ENCODE measurements around the gene SIT1.
A peak's percentile ranks its signal among the peaks of the same experiment; 100 is the strongest.
"Not testable (repeated sequence)": the region's sequence is repeated elsewhere in the genome, so short reads cannot be mapped to it uniquely, and the experiment has no call there.

Gene SIT1

GRCh38 chr9:35616681-35617459, 33.9 kb downstream of the SIT1 start:
- peak overlapping the region; percentile 100 for H3K27ac ChIP-seq (ENCODE audit: low read depth, low read length, poor library complexity, severe bottlenecking)
- peak overlapping the region; percentile 93 for H3K9ac ChIP-seq (ENCODE audit: low read length)
- no peaks in the 10 kb centered on the region for H3K27me3 ChIP-seq (ENCODE audit: insufficient read depth, low read length)
- no peaks in the 10 kb centered on the region for H3K79me2 ChIP-seq (ENCODE audit: insufficient read depth, low read length)
- no peaks in the 10 kb centered on the region for H3K9me3 ChIP-seq (ENCODE audit: low read length)
- peaks cover 15% of the 10 kb centered on the region for H3F3A ChIP-seq (ENCODE audit: insufficient read depth, low read length)
- peak overlapping the region; percentile 74 for H3K4me3 ChIP-seq (ENCODE audit: low read depth, low read length, poor library complexity, severe bottlenecking)
- TF ChIP-seq EZH2 (IDR thresholded peaks at IDR 0.05; ENCODE audit: borderline replicate concordance, low read length) (no peak), CTCF (IDR thresholded peaks at IDR 0.05; ENCODE audit: low read length) (peak; percentile 56; the same call in 1 of the 2 replicates)
- H3K4me1 ChIP-seq (ENCODE audit: insufficient read depth, low read length, severe bottlenecking), result peaks cover 66% of the 10 kb centered on the region
- H2AFZ ChIP-seq (ENCODE audit: low read length), result no peak overlapping the region
- peaks cover 39% of the 10 kb centered on the region; the same call in 1 of the 2 replicates for H3K36me3 ChIP-seq (ENCODE audit: insufficient read depth, low read length)
- no peaks in the 10 kb centered on the region for H4K20me1 ChIP-seq (ENCODE audit: insufficient read depth, low read length)
- peak overlapping the region; percentile 95 for H3K4me2 ChIP-seq (ENCODE audit: low read length)
- H3K9me2 ChIP-seq (ENCODE audit: low read depth, low read length), result no peaks in the 10 kb centered on the region

GRCh38 chr9:35615981-35616680, 34.6 kb downstream of the SIT1 start:
- no peaks in the 10 kb centered on the region for H3K27me3 ChIP-seq (ENCODE audit: insufficient read depth, low read length)
- H3K9me3 ChIP-seq (ENCODE audit: low read length), result no peaks in the 10 kb centered on the region
- no peak overlapping the region for H2AFZ ChIP-seq (ENCODE audit: low read length)
- TF ChIP-seq CTCF (IDR thresholded peaks at IDR 0.05; ENCODE audit: low read length), result no peak
- TF ChIP-seq EZH2 (IDR thresholded peaks at IDR 0.05; ENCODE audit: borderline replicate concordance, low read length), result no peak
- H3K36me3 ChIP-seq (ENCODE audit: insufficient read depth, low read length), result peaks cover 46% of the 10 kb centered on the region; the same call in 1 of the 2 replicates
- H3K9ac ChIP-seq (ENCODE audit: low read length), result peak overlapping the region; percentile 93
- no peaks in the 10 kb centered on the region for H4K20me1 ChIP-seq (ENCODE audit: insufficient read depth, low read length)
- H3K4me2 ChIP-seq (ENCODE audit: low read length), result peak overlapping the region; percentile 95
- H3K4me1 ChIP-seq (ENCODE audit: insufficient read depth, low read length, severe bottlenecking), result peaks cover 59% of the 10 kb centered on the region
- peak overlapping the region; percentile 100 for H3K27ac ChIP-seq (ENCODE audit: low read depth, low read length, poor library complexity, severe bottlenecking)
- H3K9me2 ChIP-seq (ENCODE audit: low read depth, low read length), result no peaks in the 10 kb centered on the region
- H3F3A ChIP-seq (ENCODE audit: insufficient read depth, low read length), result peaks cover 14% of the 10 kb centered on the region
- H3K79me2 ChIP-seq (ENCODE audit: insufficient read depth, low read length), result no peaks in the 10 kb centered on the region
- H3K4me3 ChIP-seq (ENCODE audit: low read depth, low read length, poor library complexity, severe bottlenecking), result peak overlapping the region; percentile 74

- Histone ChIP-seq H3K36me3 (ENCODE audit: insufficient read depth, low read length) (peaks cover 77% of the 10 kb centered on the region; the same call in 1 of the 2 replicates), H3K9me3 (ENCODE audit: low read length) (no peaks in the 10 kb centered on the region), H3K27me3 (ENCODE audit: insufficient read depth, low read length) (no peaks in the 10 kb centered on the region), H3F3A (ENCODE audit: insufficient read depth, low read length) (no peaks in the 10 kb centered on the region), H2AFZ (ENCODE audit: low read length) (no peak overlapping the region), H3K4me1 (ENCODE audit: insufficient read depth, low read length, severe bottlenecking) (peaks cover 51% of the 10 kb centered on the region), H4K20me1 (ENCODE audit: insufficient read depth, low read length) (no peaks in the 10 kb centered on the region), H3K4me3 (ENCODE audit: low read depth, low read length, poor library complexity, severe bottlenecking) (no peak overlapping the region), H3K9me2 (ENCODE audit: low read depth, low read length) (no peaks in the 10 kb centered on the region), H3K9ac (ENCODE audit: low read length) (no peak overlapping the region), H3K79me2 (ENCODE audit: insufficient read depth, low read length) (no peaks in the 10 kb centered on the region), H3K27ac (ENCODE audit: low read depth, low read length, poor library complexity, severe bottlenecking) (no peak overlapping the region), H3K4me2 (ENCODE audit: low read length) (no peak overlapping the region)
- TF ChIP-seq CTCF (IDR thresholded peaks at IDR 0.05; ENCODE audit: low read length) (no peak), EZH2 (IDR thresholded peaks at IDR 0.05; ENCODE audit: borderline replicate concordance, low read length) (no peak)
Measured at GRCh38 chr9:35612843-35613242, 37.9 kb downstream of the SIT1 start.

GRCh38 chr9:35612066-35612465, 38.7 kb downstream of the SIT1 start:
- H3K9ac ChIP-seq (ENCODE audit: low read length); H3K9me3 ChIP-seq (ENCODE audit: low read length); H3K27me3 ChIP-seq (ENCODE audit: insufficient read depth, low read length); H4K20me1 ChIP-seq (ENCODE audit: insufficient read depth, low read length); H3K79me2 ChIP-seq (ENCODE audit: insufficient read depth, low read length); H2AFZ ChIP-seq (ENCODE audit: low read length); H3F3A ChIP-seq (ENCODE audit: insufficient read depth, low read length); H3K4me2 ChIP-seq (ENCODE audit: low read length); H3K4me3 ChIP-seq (ENCODE audit: low read depth, low read length, poor library complexity, severe bottlenecking); H3K9me2 ChIP-seq (ENCODE audit: low read depth, low read length): not testable (repeated sequence)
- Histone ChIP-seq H3K27ac (ENCODE audit: low read depth, low read length, poor library complexity, severe bottlenecking) (peak overlapping the region; percentile 7), H3K4me1 (ENCODE audit: insufficient read depth, low read length, severe bottlenecking) (peaks cover 47% of the 10 kb centered on the region), H3K36me3 (ENCODE audit: insufficient read depth, low read length) (peaks cover 85% of the 10 kb centered on the region; the same call in 1 of the 2 replicates)
